GM08714 (cell line): Measurements from ENCODE around the gene MBD2.

Source experiments
- H3K4me3 ChIP-seq: fragments of 200-500 bp; sonication (Bioruptor generic); 2 replicates; pipeline ENCODE4 v1.5.1; 2014; ENCODE audit warnings: mild to moderate bottlenecking, low read length, inconsistent platforms
- ZNF274 ChIP-seq: IDR thresholded peaks from 2 replicates; pipeline ENCODE4 v1.6.1; 2012; ENCODE audit warnings: mild to moderate bottlenecking, low read depth, low read length

The MBD2 gene

DNA sequence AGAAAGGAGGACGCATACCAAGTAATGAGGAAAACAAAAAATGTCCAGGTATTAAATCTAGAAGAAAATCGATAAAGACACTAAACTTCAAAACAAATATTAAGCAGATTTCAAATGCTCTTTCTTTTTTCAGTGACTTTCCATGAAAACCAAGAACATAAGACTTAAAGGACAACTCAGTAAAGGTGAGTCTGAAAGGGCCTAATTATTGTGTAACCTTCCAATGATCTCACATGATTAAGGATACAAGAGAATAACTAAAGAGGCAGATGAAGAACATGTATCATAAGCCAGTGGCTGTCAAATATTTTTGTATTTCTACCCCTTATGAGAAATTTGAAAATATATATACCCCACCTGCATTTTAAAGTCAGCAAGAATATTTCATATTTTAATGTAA is 30.7 kb downstream of the MBD2 start:
- no peak overlapping the region for H3K4me3 ChIP-seq
- no peak for TF ChIP-seq ZNF274

DNA sequence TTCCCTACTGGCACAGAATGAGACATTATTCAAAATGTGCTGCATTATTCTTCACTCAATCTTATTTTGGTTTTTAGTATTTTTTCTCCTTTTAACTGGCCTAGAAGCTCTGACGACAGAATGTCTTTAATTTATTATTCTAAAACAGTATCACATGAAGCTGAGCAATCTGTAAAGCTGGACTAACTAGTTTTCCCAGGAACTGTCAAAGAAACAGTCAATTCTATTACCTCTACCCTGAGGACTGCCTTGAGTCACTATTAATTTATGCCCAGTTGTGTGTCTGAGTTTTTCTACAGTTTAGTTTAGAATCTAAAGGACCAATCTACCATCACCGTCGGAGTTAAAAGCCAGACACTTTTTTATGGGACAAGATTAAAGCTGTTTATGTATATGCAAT is 31.6 kb downstream of the MBD2 start:
- H3K4me3 ChIP-seq: no peak overlapping the region
- no peak for TF ChIP-seq ZNF274

DNA sequence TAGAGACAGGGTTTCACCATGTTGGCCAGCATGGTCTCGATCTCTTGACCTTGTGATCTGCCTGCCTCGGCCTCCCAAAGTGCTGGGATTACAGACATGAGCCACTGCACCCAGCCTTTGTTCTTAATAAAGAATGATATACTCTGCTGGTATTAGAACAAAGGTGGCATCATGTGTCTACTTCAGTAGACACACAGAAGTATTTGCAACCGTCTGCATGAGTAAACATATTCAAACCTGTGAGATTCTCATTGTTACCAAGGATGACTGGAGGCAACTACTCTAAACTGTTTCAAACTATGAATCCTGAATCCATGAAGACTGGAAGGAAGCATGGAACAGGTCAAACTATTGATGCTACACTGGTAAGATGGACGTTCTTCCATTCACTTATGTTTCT is 32.1 kb downstream of the MBD2 start:
- no peak for TF ChIP-seq ZNF274
- no peak overlapping the region for H3K4me3 ChIP-seq

DNA sequence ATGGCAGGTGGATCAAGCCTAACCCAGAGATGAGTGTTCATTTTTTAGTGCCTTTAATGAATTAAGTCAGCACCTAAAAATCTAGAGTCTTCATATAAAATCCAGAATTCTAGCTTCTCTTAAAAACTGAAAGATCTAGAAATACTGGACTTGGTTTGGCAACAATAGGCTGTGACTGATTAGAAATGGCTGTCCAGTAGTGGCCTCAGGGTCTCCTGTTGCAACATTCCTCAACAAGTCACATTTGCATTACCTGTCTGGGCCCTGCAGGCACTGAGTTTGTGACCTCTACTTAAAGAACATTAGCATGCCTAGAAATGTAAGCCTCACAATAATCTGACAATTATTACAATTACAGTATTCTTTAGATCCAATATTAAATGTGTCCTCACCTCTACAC is 33.1 kb downstream of the MBD2 start:
- no peak overlapping the region for H3K4me3 ChIP-seq
- TF ChIP-seq ZNF274: no peak

DNA sequence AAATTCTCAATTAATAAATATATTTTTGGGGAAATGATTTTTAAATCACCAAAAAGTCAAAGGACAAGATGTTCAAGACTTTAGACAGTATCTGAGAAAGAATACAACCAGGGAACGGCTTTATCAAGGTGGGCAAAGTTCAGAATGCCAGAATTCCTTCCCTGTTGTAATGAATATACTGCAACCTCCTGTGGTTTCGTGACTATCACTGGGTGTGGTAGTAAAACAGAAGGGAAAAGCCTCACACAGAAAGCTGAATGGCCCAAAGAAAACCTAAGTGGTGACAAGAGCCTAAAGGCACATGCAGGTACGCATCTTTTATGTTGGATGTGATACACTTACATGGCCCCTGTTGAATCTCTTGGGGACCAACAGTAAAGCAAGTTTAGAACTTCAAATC is 37.1 kb downstream of the MBD2 start:
- no peak overlapping the region for H3K4me3 ChIP-seq
- TF ChIP-seq ZNF274: no peak

DNA sequence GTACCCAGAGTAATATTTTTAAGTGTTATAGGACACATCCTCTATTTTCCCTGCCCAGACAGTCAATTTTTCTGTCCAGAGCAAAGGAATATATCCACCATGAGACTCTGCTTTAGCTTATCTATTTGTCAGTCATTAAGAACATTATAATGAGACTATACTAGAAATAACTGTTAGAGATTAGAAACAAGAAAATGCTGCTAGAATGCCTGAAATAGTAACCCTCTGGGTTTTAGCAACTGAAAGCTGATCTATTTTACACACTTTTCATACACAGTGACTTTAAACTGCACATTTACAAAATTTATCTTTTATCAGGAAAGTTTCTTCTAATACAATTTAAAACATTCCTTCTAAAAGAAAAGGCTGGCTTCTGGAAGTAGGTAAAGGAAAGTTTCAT is 39.6 kb downstream of the MBD2 start:
- no peak for TF ChIP-seq ZNF274
- no peak overlapping the region for H3K4me3 ChIP-seq

DNA sequence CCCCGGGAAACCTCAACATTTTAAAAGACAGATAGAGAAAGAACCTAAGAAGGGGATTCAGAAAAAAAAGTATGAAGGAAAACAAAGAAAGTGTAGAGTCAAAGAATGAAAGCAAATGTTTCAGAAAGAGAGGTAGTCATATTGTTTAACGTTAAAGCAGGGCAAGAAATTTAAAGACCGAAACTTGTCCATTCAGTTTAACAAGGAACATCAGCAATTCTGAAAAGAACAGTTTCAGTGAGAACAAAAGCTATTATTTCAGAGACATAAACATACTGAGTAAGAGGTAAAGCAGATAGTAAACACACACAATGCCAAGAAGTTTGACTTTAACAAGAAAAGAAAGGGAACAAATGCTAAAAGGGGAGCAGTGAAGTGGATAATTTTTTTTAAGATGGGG is 41.1 kb downstream of the MBD2 start:
- TF ChIP-seq ZNF274: no peak
- H3K4me3 ChIP-seq: no peak overlapping the region

DNA sequence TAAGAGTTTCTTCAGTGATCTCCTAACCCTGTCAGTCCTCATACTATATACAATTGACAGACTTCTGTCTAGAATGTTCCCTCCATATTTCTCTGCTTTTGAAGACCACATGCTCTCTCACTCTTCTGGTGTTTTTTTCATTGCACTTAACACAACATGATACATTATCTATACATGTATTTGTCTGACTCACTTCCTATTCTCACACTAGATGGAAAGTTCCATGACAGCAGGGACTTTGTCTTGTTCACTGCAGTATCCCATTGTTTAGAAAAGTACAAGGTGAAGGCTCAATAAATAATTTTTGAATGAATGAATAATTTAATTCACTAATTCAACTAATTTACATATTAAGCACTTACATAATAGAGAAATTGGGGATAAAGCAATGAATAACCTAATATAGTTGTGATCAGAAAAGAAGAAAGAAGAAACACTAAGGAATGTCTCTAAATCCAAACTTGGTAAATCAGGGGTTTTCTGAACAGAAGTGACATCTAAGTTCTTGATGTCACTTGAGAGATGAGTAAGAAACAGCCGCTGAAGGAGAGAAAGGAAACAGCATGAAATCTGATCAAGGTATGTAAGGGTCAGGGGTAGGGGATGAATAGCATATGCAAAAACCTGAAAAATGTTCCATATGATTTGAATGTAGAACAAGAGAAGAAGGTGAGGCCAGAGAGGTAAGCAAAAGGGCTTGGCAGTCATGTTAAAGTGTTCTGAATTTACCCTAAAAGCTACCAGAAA is 42.4 kb downstream of the MBD2 start:
- TF ChIP-seq ZNF274: no peak

DNA sequence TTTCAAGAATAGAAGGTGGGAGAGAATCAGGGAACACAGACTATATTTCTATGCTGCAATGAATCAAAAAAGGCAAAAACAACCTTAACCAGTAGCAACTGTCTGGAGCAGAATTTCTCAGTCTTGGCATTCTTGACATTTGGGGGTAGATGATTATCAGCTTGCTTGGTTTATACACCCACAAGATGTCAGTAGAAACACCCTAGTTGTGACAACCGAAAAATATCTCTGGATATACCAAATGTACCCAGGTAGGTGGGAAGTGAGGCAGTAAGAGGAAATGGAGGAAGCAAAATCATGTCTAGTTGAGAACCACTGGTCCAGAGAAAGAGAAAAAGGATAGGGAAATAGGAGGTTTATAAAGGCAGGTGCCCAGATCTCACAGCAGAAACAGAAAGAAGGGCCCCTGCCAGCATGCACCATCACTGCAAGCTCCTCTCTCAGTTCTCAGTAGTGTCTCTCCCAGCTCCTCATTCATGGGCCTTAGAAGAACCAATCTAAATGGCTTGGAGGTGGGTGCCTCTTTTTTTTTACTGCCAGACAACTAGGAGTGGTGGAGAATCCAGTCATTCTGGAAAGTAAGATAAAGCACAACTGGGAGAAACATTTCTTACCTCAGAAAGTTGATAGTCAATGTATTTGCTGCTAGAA is 50.4 kb downstream of the MBD2 start:
- TF ChIP-seq ZNF274: no peak
- H3K4me3 ChIP-seq: no peak overlapping the region

More for the DNA sequence above, 42.4 kb downstream of the MBD2 start:
- H3K4me3 ChIP-seq: no peak overlapping the region

DNA sequence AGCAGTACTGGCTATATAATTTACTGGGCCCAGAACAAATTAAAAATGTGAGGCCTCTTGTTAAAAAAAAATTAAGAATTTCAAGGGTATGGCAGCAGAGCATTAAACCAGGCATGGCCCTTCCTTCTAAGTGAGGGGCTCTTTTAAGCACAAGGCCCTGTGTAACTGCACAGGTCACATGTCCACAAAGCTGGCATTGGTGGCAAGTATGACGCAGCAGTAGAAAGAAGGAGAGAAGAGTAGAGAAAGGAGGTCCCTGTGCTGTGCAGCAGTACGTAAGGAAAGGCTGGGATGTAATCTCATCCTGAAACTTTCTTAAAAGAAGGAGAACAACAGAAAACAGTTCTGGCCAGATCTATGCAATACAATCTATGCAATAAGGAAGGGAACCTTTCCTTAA is 51.2 kb downstream of the MBD2 start:
- TF ChIP-seq ZNF274: no peak
- H3K4me3 ChIP-seq: no peak overlapping the region

DNA sequence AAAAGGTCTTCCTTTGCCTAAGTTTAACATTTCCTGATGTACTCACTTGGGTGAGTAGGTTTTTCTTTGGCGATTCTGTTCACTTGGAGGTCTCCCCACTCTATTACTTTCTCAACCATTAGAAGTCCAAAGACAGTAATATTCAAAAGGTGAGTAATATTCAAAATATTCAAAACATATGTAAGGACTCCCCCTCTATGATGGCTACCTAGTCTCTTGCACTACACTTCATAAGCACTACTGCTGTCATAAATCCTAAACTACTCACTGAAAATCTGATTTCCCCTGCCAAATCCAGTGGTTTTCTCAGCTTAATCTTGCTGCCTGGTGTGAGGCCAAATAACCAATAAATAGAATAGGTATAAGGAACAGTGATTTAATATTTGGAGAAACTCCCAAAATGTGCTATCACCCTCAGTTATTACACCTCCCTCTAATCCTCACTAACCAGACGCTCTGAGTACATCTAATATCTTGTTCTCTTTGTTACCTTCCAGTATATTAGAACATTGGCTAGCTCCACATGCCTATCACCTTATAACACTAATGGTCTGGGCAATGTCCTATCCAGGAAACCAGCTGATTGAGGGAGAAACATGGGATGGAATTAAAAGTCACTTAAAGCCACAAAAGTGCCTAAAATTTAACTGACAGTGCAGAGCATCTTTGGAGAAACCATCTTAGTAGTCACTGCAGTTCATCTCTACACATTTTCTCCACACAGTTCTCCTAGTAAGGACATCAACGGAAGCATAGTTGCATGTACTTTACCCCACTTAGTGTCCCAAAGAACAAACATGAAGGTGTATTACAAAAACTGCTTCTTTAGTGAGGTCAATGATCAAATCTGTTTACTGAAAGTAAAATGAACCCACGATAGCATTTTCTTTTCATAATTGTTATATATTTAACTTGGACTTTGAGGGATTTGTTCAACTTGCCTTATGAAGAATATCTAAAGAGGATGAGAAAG is 54.8 kb downstream of the MBD2 start:
- TF ChIP-seq ZNF274: no peak
- no peak overlapping the region for H3K4me3 ChIP-seq

DNA sequence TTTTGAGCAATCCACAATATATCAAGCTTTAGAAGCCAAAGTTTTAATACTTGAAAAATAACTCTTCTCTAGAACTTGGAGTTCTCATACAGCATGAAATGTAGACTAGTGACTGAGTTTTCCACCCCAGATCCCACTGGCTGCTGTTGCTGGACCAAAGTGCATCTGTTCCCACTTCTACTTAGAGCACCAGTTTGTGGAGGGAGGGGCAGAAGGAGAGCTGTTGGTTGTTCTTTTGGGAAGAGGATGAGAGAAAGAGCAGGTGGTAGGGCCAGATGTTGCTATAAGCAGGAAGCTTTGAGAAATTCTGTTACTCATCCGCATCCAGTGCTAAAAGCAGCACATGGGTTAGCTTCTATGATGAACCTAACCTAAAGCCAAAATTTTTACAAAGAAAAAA is 59.0 kb downstream of the MBD2 start:
- TF ChIP-seq ZNF274: no peak
- H3K4me3 ChIP-seq: no peak overlapping the region

DNA sequence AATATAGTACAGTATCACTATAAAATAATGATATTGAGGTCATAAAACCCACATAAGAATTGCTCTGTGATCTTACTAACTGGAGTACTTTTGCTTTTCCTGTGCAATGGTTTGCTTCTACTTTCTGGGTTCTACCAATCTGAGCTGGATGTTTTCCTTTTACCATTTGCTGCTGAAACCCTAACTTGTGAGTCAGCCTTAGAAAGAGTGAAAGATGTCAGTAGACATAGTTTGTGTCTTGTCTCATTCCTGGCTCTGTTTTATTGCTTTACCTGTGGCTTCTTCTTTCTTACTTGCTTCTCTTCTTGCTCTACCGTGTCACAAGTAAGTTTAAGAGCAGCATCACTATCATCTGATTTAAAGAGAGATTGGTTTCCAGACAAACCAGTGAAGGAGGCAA is 61.0 kb downstream of the MBD2 start:
- TF ChIP-seq ZNF274: no peak
- no peak overlapping the region for H3K4me3 ChIP-seq

DNA sequence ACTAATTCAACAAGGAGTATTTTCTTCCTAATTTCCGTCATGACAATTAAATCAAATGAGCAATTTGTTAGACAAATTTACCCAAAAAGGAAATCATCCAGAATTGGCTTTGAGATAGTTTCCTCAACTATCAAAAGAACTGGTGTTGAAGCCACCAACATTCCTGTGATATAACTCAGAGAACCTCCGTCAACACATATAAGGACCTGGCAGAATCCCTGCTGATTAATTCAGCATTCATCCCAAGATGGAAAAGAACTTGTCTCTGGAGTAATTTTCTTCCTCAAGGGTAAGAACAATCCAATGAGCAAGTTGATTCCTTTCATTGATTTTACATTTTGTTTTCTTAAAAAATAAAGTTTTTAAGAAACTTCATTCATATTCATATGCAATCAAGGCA is 62.0 kb downstream of the MBD2 start:
- TF ChIP-seq ZNF274: no peak
- no peak overlapping the region for H3K4me3 ChIP-seq
